Fibroblast of skin of left quadriceps (primary cell): ENCODE measurements around the gene TNFSF15.

ENCODE experiments used
- DNase-seq, 2 experiments: peaks; one replicate each; pipeline ENCODE4 v3.0.0-alpha.2; 2013; ENCODE audit warnings: low read depth in 2 of 2

Gene TNFSF15

DNA sequence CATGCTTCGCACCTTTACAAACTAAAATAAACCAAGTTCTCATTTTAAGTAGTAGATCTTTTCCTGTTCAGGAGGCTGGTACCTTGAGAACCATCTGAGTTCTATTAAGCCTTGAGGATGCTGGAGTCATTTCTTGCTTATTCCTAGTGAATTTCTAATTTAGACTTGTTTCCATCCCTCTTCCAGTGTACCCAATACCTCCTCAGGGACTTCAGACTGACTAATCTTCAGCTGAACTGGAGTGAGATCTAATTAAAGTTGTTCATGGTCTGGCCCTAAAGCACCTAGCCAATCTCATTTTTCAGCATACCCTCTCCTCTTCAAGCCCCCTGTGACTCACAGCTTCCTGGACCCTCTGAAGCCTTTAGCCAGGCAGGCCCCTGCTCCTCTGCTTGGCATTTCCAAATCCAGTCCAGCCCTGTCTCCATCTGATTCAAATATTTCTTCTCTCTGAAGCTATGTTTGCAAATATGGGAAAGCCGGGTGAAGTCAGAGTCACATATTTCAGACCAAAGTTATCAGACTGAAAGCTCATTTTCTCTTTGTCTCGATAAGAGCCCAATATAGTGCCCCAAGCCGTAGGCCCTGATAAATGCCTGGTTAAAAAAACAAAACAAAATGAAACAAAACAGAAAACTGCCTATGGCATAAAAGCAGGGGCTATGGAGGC lies 19.4 kb upstream of the TNFSF15 start:
- DNase-seq: no peak

DNA sequence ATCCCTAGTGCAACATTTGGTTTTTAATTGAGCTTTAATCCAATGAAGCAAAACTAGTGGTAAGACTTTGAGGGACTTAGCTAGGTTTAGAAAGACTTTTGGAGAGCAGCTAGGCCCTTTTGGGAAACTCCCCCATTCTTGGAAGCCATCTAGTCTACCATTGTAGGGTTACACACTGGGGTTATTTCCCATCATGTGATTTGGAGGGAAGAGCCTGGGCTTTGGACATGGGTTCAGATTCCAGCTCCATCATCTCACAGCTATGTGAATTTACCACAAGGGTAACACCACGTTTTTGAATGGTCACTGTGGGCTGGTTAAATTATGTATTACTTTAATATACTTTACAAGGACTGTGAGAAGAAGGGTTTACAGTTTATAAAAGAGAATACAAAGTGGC lies 18.3 kb upstream of the TNFSF15 start:
- DNase-seq: no peak

DNA sequence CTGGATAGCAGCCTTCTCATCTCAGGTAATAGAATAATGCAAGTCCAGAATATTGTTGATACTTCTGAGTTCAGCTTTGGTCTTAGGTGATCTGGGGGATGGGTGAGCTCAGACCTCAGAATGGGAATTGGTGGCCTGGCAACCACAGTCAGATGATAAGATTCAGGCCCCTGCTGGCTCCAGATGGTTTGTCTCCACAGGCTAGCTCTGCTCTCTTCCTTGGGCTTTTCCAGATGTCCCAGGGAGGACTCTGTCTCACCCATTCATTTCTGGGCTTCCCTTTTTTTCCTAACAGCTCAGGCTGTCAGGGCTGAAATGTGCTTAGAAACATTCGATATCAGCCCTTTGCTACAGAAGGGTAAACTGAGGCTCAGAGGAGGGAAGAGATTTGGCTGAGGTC lies 17.6 kb upstream of the TNFSF15 start:
- DNase-seq: no peak

DNA sequence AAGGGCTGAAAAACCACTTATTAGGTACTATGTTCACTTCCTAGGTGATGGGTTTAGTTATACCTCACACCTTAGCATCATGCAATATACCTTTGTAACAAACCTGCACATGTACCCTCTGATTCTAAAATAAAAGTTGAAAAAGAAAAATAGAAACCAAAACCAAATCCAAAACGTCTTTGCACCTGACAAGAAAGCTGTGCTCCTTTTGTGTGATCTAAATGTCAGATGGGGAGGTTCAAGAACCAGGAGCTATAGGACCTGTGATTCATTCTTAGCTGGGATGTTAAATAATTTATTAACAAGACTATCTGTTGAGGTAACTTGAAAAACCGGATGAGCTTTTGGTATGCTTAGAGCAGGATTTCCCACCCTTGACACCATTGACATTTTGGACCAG lies 16.9 kb upstream of the TNFSF15 start:
- no peak for DNase-seq

DNA sequence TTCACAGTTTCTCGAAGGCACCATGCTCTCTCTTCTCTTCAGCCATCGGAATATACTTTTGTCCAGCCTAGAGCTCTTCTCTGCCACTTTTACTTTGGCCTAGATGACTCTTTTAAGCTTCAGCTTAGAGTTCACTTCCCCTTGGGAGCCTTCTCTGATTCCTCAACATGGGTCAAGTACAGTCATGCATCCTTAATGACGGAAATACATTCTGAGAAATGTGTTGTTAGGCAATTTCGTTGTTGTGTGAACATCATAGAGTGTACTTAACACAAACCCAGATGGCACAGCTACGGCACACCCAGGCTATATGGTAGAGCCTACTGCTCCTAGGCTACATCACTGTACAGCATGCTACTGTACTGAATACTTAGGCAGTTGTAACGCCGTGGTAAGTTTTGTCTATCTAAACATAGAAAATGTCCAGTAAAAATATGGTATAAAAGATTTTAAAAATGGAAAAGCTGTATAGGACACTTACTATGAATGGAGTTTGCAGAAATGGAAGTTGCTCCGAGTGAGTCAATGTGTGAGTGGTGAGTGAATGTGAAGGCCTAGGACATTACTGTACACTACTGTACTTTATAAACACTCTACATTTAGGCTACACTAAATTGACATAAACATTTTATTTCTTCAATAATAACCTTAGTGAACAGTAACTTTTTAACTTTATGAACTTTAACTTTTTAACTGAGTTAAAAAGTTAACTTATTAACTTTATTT lies 15.1 kb upstream of the TNFSF15 start:
- no peak for DNase-seq

DNA sequence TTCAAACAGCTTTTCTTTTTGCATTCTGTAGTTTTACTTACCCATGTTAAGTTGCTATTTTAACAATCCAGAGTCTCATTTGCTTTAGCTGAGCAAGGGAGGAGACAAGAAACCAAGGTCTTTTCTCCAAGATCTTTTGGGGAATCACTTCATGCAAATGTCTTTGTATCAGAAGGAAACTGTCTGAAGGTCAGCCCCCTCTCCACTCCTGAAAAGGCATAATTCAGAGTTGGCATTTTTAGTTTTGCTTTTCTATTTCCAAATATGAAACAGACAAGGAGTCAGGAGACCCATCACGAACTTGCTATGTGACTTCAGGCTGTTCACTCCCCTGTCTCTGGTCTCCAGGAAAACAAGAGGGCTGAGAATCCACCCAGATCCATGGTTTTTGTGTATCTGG lies 12.3 kb upstream of the TNFSF15 start:
- no peak for DNase-seq

DNA sequence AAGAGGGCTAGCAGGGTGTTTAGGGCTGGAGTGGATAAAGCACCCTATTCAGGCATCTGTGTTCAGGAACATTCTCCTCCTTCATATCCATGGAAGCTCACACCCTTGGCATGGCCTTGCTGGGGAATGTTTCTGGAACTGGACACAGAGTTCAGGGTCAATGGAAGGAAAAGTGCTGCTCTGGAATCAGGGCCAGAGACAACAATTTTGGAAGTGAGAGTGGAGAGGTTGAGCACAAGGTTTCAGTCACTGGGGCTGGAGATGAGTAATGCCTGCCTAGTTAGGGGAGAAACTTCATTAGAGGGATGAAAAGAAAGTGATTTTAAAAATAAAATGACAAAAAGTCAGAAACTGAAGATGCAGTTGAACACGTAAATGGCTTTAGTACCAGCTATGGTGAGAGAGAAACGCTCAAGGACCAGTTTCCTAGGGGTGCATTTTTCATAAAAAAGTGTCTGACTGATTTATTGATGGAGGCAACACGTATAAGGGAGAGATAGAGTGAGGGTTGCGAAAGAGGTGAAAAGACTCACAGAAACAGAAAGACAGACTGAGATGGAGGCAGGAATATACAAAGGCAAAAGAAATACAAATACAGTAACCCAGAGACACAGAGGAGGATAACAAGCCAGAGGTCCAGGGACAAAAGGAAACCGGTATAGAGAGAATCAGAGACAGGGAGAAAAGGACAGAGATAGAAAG lies 8.0 kb upstream of the TNFSF15 start:
- no peak for DNase-seq

DNA sequence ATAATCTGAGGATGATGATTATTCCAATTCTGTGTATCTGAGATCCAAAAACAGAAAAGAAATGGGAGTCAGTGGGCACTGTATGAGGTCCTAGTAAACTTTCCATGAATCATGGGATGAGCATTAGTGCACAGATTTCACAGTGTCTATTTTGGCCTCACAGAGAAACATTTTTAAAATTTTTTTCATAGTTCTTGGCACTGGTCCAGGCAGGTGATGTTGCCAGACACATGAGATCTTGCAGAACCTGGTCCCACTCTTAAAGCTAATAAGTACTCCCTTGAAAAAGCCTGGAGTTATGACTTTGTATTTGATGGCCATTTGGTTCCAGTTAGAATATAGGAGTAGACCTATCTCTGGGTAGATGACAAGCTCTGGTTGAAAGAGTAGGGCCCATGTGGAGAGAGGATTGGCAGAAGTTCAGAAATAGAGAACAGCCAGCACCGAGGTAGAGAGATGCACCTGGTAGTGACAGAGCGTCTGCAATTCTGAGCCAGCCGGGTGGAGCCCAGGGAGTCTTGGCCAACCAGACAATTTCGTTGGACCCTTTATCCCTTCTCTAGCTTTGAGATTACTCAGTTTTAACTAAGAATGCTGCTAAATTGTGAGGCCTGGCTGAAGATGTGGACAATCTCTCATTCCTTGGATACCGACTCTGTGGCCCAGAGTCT lies 6.3 kb upstream of the TNFSF15 start:
- DNase-seq: no peak

DNA sequence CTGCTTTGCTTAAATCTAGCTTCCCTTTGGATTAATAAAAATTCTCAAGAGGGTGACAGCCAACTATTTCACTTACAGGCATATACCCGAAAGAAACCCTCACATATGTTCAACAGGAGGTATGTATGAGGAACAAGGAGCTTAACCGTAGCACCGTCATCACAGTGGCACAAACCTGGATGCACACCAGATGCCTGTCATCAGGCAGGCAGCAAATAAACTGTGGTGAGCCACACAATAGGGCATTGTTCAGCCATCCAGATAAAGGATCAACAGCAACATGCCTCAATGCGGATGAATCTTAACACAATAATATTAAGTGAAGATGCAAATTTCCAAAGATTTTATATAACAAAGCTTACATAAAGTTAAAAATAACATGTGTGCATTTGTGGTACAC lies 5.5 kb upstream of the TNFSF15 start:
- DNase-seq: no peak

DNA sequence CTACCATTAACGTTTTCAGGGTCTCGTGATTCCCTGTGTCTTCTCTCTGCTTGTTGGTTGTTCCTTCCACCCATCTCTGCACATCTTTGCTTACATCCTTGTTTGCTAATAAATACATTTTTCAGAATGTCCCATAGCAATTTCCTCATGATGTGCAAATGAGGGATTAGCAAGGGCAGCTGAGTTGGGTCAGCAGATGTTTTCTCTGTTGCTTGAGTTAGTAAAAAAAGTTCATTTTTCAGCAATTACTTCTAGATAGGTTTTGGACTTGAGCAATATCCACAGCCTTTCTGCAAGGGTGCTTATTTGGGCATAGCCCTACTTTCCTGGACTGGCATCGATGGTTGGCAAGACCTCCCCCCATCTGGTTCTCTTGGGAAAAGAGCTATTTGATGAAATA lies 4.8 kb upstream of the TNFSF15 start:
- DNase-seq: no peak

DNA sequence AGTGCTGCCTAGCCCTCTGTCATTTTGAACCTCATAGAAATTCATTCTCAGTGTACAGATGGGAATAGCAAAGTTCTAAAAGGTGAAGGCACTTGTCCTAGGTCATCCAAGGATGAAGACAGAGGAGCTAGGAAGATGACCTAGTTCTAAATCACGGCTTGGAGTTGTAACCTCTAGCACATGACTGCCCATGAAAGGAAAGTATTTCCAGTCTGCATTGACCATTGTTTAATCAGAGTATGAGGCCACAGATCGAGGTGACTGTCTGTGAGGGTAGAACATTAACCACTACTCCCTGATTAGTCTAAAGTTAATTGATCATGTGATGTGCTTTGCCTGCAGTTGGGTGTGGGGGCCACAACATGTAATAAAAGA lies 674 bp upstream of the TNFSF15 start:
- DNase-seq: no peak

DNA sequence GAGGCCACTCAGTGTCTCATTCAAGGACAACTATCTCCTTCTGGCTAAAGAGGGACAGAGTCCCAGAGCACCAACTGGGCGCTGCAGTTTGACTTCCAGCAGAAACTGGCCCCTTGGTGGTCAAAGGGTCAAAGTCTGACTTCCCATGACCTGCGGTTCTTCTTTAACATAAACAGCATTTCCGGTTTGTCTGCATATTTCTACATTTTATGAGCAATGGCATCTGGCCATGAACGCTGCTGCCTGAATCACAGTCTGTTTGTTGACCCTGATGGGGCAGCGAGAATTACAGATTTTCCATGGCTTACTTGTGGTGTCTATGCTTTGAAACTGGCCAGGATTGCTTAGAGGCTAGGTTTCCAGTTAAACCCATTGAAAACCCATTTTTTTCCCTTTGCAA lies 1.3 kb downstream of the TNFSF15 start:
- DNase-seq: peak; percentile 34 to 45

DNA sequence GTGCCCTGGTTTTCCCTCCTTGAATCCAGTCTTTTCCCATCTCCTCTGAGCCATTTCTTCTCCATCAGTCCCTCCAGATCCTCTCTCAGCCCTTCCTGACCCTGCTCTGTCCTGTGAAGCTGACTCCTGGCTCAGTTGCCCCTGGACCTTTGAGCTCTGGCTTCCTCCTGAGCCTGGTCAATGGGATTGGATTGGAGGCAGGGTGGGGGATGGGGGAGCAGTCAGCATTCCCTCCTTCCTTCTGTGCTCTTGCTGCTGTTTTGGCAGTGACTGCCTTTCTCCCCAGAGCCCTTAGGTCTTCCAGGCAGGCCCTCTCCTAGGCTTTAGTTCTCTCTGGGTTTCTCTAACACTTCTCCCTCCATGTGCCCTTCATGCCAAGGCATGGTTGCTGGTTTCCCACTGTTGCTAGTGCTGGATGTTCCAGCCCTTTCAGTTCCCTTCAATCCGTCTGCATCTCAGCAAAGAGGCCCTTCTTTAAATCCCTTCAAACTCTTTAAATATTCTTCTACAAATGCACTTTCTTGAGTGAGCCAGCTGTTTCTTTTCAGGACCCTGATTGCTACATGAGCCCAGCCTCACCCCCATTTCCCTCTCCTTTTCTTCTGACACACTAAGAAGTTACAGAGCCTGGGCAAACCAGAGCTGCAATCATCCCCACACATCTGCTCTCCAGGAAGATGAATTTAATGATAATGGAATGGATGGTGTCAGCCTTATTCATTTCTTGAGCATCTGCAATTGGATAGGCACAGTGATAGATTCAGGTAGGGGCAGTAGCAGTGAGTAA lies 2.2 kb downstream of the TNFSF15 start:
- DNase-seq: peak; percentile 21 to 23

DNA sequence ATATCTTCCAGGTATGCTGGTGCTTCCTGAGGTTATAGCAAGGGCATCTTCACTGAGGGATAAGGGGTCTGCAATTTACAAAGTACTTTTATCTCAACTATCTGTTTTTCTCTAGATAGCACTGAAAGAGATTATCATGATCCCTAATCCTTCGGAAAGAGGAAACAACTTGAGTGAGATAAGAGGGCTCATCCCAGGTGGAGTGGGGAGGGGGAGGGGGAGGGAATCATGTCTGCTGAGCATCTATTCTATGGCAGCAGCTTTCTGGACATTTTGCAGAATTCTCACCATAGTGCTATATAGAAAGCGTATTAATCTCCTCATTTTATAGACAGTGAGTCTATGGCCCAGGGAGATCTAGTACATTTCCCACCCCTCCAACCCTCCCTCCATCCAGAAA lies 5.9 kb downstream of the TNFSF15 start:
- DNase-seq: no peak

DNA sequence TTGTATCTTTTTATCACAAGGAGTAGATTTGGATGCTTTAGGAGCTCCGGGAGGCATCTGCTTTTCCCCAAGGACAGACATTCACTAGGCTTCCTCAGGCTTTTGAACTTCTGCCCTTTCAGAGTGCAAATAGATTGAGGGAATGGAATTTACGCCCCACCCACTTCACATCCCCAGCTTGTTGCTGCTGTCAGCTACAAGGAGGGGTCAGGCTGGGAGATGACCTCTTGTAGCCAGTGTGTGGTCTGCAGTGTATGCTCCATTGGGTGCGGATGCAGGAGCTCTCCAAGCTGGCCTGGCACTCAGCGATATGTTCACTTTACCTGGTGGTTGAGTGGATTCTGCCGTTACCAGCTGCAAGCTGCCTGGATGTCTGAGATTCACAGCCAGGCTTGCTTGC lies 6.4 kb downstream of the TNFSF15 start:
- DNase-seq: no peak

DNA sequence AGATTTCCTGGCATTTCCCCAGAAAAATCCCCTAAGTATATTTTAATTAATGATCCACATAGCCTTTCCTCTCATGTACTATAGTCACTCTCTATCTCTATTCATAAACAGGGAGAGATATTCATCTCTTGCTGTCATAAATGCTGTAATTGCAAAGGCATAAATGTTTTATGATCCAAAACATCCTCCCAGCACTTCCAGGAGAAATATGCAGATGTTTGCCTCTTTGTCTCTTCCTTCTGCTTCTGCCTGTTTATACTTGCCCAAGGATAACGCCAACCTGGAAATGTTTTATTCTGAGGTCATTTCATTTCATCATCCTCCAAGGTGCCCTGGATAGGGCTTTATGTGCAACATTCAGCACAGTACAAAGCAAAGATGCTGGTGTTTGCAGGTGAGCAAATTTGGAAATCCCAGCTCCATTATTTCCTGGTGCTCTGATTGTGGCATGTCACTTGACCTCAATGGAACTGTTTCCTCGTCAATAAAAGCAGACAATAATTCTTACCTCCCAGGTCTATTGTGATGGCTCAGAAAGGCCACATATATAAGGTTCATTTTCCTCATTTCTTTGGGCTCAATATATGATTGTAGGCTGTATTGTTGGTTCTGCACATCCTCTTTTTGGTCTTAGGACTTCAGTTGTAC lies 6.9 kb downstream of the TNFSF15 start:
- no peak for DNase-seq

DNA sequence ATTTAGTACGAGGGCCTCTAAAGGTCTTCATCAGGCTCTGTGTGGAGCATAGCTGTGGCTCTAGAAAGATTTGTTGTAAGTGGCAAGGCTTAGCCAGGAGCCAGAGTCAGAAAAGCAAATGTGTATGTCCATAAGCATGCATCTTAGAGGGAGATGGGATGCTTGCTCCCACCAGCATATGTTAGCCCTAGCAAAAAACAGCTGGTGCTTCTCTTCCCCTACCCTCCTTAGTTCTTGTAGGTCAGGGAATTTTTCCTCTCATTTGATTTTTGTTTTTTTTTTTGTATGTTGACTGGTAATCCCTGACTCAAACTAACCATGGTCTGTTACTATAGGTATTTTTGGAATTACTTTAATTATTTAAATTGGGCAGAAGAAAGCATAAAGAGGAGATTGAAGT lies 7.7 kb downstream of the TNFSF15 start:
- DNase-seq: no peak

DNA sequence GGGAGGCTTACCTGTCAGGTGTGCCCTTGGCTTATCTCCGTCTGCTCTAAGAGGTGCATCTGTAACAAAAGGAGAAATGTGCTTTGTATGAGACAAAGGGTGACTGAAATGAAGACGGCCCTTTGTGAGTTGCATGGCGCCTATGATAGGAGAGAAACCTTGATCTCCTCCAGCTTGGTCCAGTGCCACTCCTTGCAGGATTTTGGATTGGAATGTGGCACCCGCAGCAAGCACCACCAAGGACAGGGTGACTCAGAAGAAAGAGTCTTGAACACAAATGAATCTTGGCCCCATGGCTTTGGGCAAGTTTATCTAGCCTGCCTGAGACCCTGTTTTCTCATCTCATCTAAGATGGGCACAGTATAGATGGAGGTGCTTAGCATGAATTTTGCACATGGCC lies 13.4 kb downstream of the TNFSF15 start:
- DNase-seq: no peak

DNA sequence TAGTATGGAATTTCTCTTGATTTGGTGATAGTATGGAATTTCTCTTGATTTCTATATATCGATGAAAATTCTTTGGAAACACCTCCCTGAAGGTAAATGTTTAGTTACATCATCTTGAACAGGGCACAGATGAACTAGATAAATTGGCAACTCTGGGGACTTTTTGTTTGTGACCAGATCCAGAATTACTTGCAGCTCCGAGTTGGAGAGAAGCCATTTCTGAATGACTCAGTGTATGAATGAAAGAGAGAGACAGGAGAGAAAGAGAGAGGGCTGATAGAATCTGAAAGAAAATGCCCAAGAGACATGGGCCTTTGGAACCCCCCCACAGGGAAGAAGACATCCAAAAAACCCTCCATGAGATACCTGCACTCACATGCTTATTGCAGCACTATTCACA lies 14.1 kb downstream of the TNFSF15 start:
- DNase-seq: no peak

DNA sequence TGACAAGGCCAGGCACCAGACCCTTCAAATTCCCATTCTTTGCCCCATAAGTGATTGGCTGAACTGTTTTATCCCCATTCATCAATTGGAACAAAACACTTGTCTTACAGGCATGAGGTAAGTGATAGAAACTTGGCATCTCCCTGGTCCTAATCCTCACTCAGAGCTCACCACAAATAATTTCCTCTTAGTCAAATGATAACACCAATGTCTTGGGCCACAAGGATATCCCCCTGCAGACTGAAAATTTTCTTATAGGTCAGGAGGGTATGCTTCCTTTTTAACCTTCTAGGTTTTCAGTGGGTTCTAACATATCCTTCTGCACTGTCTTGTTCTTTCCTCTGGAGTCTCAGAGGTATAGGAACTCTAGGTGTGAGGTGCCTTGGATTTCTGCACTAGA lies 14.5 kb downstream of the TNFSF15 start:
- no peak for DNase-seq

DNA sequence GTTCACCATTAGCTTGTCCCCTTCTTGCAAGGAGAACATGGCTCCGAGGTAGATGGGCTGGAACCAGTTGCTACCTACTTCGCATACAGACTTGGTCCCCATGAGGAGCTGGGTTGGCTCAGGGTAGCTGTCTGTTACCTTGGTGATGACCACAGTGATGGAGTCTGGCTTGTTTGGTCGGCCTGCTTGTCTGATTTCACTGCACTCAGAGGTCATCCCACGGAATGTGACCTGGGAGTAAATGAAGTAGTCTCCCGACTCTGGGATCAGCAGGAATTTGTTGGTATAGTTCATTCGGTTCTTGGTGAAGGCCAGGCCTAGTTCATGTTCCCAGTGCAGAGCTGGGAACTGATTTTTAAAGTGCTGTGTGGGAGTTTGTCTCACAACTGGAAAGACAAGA lies 15.3 kb downstream of the TNFSF15 start:
- no peak for DNase-seq
